Mesenteric fat pad (tissue), 1 donor: ENCODE results near the gene PSTPIP2. TPM values are rescaled to one million over a fixed set of nuclear protein-coding genes. Genes with fewer than 3 reads are reported as not detected.
"Not testable (repeated sequence)": the region's sequence is repeated elsewhere in the genome, so short reads cannot be mapped to it uniquely, and the experiment has no call there.

Experiments used
- DNase-seq: peaks from one replicate; pipeline ENCODE4 v3.0.0-alpha.2; 2020; ENCODE audit warnings: low spot score
- long read RNA-seq: library from polyadenylated mRNA; unstranded; transcript quantifications from one replicate; pipeline ENCODE4 v2.0.0, GENCODE V29; 2020
- total RNA-seq: library from RNA; stranded (reverse); fragmentation: NEBNext Ultra II Directional; extraction: Animal tissue kit (Norgen Biotek cat#: 25700); gene quantifications from one replicate; pipeline ENCODE4 v1.2.1, GENCODE V29; 2021
- donor health status: DM: yes; HTN: yes; CAD: no.

PSTPIP2 gene
- 8.8 TPM for total RNA-seq
- long read RNA-seq, transcript PSTPIP2-201 (15 exons, 3,000 nt) = major isoform, 12 of 22 reads
- long read RNA-seq, partial matches to known transcripts = 3 of 22 reads
- long read RNA-seq, other reads (novel, unspliced or antisense) = 7 of 22 reads

- peak; percentile 94 for DNase-seq
Observed at GRCh38 chr18:46071653-46072375, at the start of gene PSTPIP2. TSS of gene PSTPIP2 (minus strand) at chr18:46072260. CDS start at chr18:46072188, 72 bp downstream.

GRCh38 chr18:46113751-46114150, 41.7 kb upstream of the PSTPIP2 start:
- DNase-seq = no peak

GRCh38 chr18:46110406-46110805, 38.3 kb upstream of the PSTPIP2 start:
- no peak for DNase-seq

- DNase-seq = no peak
Observed at GRCh38 chr18:46109386-46109785, 37.3 kb upstream of the PSTPIP2 start.

GRCh38 chr18:46104128-46104911, 32.3 kb upstream of the PSTPIP2 start, which contains the start of gene HAUS1:
TSS of gene HAUS1 (plus strand) at chr18:46104385. CDS start at chr18:46104412, 27 bp downstream.
- peak; percentile 96 for DNase-seq

- no peak for DNase-seq
Observed at GRCh38 chr18:46099463-46099862, 27.4 kb upstream of the PSTPIP2 start.

GRCh38 chr18:46098616-46098933, 26.5 kb upstream of the PSTPIP2 start:
- no peak for DNase-seq

GRCh38 chr18:46097801-46098615, 25.9 kb upstream of the PSTPIP2 start, which contains the start of gene ATP5F1A:
TSS of gene ATP5F1A (minus strand) at chr18:46098296. CDS start at chr18:46098231, 65 bp downstream.
- peak; percentile 94 for DNase-seq

- no peak for DNase-seq
Observed at GRCh38 chr18:46097431-46097800, 25.4 kb upstream of the PSTPIP2 start.

- DNase-seq = no peak
Observed at GRCh38 chr18:46096651-46097300, 24.7 kb upstream of the PSTPIP2 start.

- DNase-seq = no peak
Observed at GRCh38 chr18:46095532-46095931, 23.5 kb upstream of the PSTPIP2 start.

- DNase-seq = not testable (repeated sequence)
Observed at GRCh38 chr18:46088501-46088900, 16.4 kb upstream of the PSTPIP2 start.

GRCh38 chr18:46084431-46084830, 12.4 kb upstream of the PSTPIP2 start:
- DNase-seq = no peak

GRCh38 chr18:46080156-46080555, 8.1 kb upstream of the PSTPIP2 start:
- DNase-seq = no peak

- no peak for DNase-seq
Observed at GRCh38 chr18:46079336-46079735, 7.3 kb upstream of the PSTPIP2 start.

GRCh38 chr18:46073474-46074331, 1.6 kb upstream of the PSTPIP2 start:
- no peak for DNase-seq

GRCh38 chr18:46072959-46073358, 899 bp upstream of the PSTPIP2 start:
- DNase-seq = no peak

GRCh38 chr18:46072376-46072867, 362 bp upstream of the PSTPIP2 start:
- DNase-seq = no peak

- no peak for DNase-seq
Observed at GRCh38 chr18:46070815-46071652, 1.0 kb downstream of the PSTPIP2 start.
